Activated T-cell treated with anti-CD3 and anti-CD28 coated beads, Interleukin-2, amount 50 U/mL, for 24 hours (primary cell): Measurements from ENCODE around the gene SPEM2.

Experiments used
- DNase-seq: peaks from one replicate; pipeline ENCODE4 v3.0.0-alpha.2; 2020
- H3K27ac Mint-ChIP-seq: 2 replicates; pipeline ENCODE4 v1.8.0; 2020; ENCODE audit warnings: mild to moderate bottlenecking, mixed read lengths
- H3K27me3 Mint-ChIP-seq: 2 replicates; pipeline ENCODE4 v1.8.0; 2020; ENCODE audit warnings: mixed read lengths
- H3K36me3 Mint-ChIP-seq: 2 replicates; pipeline ENCODE4 v1.8.0; 2020; ENCODE audit warnings: low read depth, mixed read lengths
- H3K4me1 Mint-ChIP-seq: 2 replicates; pipeline ENCODE4 v1.8.0; 2020; ENCODE audit warnings: low read depth, mixed read lengths
- H3K4me3 Mint-ChIP-seq: 2 replicates; pipeline ENCODE4 v1.8.0; 2020; ENCODE audit warnings: mild to moderate bottlenecking, moderate library complexity, mixed read lengths
- H3K9me3 Mint-ChIP-seq: 2 replicates; pipeline ENCODE4 v1.8.0; 2020; ENCODE audit warnings: mixed read lengths

The SPEM2 gene

DNA sequence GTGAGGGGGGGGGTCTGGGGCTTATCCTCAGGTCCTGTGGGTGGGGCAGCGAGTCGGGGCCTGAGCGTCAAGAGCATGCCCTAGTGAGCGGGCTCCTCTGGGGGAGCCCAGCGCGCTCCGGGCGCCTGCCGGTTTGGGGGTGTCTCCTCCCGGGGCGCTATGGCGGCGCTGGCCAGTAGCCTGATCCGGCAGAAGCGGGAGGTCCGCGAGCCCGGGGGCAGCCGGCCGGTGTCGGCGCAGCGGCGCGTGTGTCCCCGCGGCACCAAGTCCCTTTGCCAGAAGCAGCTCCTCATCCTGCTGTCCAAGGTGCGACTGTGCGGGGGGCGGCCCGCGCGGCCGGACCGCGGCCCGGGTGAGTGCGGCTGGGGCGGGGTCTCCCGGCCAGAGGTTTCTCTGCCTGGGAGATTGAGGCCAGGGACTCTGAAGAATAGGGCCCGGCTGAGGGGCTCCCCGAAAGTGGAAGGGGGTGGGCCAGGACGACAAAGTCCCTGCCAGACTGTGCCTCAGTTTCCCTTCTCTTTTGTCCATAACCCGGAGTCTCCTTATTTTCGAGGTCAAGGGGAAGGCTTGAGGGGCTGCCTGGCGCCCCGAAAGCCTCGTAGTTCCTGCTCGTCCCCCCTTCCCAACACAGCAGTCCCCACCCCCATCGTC, 14.2 kb downstream of the SPEM2 start, which contains the start of gene FGF11:
Gene FGF11, plus strand, starts transcription at position 51 of the 651 bp plus-strand sequence. Its CDS starts 109 bp downstream, at position 160.
- Mint-ChIP-seq H3K27ac (no peak within 1 kb of the TSS), H3K4me3 (peak within 1 kb of the TSS; percentile 91), H3K36me3 (peaks cover 10% of the 10 kb centered on the region), H3K9me3 (no peaks in the 10 kb centered on the region), H3K4me1 (peaks cover 49% of the 10 kb centered on the region), H3K27me3 (peaks cover 57% of the 10 kb centered on the region)
- no peak for DNase-seq

- peaks cover 51% of the 10 kb centered on the region for H3K4me1 Mint-ChIP-seq
- peaks cover 63% of the 10 kb centered on the region for H3K27me3 Mint-ChIP-seq
- DNase-seq = peak; percentile 49
- no peaks in the 10 kb centered on the region for H3K9me3 Mint-ChIP-seq
- H3K4me3 Mint-ChIP-seq = peak overlapping the region; percentile 76
- H3K27ac Mint-ChIP-seq = no peak overlapping the region
- H3K36me3 Mint-ChIP-seq = peaks cover 9% of the 10 kb centered on the region
Observed at GRCh38 chr17:7440113-7440833, 14.9 kb downstream of the SPEM2 start.

DNA sequence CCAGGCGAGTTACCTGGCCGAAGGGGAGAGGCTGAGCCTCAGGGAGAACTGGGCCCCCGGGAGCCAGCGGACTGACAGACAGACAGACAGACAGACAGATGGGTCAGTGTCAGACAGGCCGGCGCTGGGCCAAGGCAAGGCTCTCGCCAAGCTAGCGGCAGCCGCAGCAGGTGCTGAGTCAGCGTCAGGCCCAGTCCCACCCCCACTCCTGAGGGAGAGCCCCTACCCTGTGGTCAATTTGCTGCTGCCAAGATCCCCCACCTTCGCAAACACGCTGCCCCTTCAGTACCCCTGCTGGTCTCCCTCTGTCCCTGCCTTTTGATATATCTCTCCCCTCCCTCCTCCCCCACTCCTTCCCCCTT, 15.4 kb downstream of the SPEM2 start:
- DNase-seq = peak; percentile 46
- peaks cover 68% of the 10 kb centered on the region for H3K27me3 Mint-ChIP-seq
- peaks cover 6% of the 10 kb centered on the region for H3K36me3 Mint-ChIP-seq
- peaks cover 53% of the 10 kb centered on the region for H3K4me1 Mint-ChIP-seq
- no peaks in the 10 kb centered on the region for H3K9me3 Mint-ChIP-seq
- no peak overlapping the region for H3K27ac Mint-ChIP-seq
- peak overlapping the region; percentile 76 for H3K4me3 Mint-ChIP-seq

GRCh38 chr17:7441266-7441665, 15.8 kb downstream of the SPEM2 start:
- Mint-ChIP-seq H3K27me3 (peaks cover 73% of the 10 kb centered on the region), H3K27ac (no peak overlapping the region), H3K9me3 (no peaks in the 10 kb centered on the region), H3K4me3 (no peak overlapping the region), H3K36me3 (peaks cover 6% of the 10 kb centered on the region), H3K4me1 (peaks cover 51% of the 10 kb centered on the region)
- DNase-seq = no peak

DNA sequence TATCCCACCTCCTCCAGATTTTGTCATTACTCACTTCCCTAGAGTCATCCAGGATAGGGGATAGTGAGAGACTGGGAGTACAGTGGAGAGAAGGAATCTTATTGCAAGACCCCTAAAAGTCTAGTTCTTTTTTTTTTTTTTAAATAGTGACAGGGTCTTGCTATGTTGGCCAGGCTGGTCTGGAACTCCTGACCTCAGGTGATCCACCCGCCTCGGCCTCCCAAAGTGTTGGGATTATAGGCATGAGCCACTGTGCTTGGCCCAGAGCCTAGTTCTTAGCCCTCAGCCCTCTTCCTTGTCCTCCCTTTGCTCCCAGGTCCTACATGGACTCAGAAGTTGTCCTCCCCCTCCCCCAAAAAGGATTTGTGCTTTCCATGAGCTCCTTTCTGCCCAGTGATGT, 16.7 kb downstream of the SPEM2 start:
- no peak overlapping the region for H3K4me3 Mint-ChIP-seq
- peaks cover 45% of the 10 kb centered on the region for H3K4me1 Mint-ChIP-seq
- H3K27ac Mint-ChIP-seq = no peak overlapping the region
- H3K27me3 Mint-ChIP-seq = peaks cover 82% of the 10 kb centered on the region
- no peaks in the 10 kb centered on the region for H3K9me3 Mint-ChIP-seq
- peaks cover 5% of the 10 kb centered on the region for H3K36me3 Mint-ChIP-seq
- no peak for DNase-seq

DNA sequence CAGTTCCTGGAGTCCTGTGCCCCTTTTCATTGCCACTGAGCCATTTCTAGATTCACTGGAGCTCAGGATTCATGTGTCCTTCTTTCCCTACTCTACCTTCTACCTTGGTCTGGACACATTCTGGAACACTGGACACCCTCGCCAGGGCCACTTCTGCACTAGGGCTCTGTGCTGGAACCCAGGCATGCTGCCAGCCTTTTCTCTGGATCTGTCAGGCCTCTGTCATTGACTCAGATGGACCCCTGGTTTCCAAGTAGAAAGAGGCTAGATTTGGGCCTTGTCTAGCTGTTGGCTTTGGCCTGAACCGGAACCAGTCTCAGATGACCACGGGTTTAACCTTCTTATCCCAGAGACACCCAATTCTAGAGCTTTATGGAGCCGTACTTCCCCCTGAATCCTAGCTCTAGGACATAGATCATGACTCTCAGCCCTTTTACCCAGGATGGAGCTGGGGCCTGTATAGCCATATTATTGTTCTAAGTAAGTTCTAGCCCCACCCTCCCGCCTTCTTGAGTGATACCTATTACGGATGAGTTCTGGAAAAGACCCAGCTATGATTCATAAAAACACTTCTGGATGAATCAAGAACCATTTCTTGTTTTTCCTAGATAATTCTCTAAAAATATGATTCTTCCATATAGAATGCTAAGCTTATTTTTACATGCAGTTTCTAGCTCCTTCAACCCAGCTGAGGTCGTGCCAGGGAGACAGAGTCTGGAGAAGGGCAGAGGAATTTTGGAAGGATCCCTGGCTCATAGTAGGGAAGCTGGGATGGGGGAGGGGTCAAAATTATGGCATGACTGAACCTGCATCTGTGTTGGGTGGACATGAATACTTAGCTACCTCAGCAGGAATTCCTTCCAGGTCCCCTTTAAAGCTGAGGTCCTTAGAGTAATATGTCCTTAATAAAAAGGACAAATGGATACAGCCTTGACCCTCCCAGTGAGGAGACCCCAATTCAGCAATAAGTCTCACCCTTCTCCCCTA, 18.4 kb downstream of the SPEM2 start:
- DNase-seq = no peak
- no peaks in the 10 kb centered on the region for H3K9me3 Mint-ChIP-seq
- H3K27me3 Mint-ChIP-seq = peaks cover 82% of the 10 kb centered on the region
- no peak overlapping the region for H3K27ac Mint-ChIP-seq
- peaks cover 31% of the 10 kb centered on the region for H3K4me1 Mint-ChIP-seq
- H3K4me3 Mint-ChIP-seq = no peak overlapping the region
- H3K36me3 Mint-ChIP-seq = no peaks in the 10 kb centered on the region

DNA sequence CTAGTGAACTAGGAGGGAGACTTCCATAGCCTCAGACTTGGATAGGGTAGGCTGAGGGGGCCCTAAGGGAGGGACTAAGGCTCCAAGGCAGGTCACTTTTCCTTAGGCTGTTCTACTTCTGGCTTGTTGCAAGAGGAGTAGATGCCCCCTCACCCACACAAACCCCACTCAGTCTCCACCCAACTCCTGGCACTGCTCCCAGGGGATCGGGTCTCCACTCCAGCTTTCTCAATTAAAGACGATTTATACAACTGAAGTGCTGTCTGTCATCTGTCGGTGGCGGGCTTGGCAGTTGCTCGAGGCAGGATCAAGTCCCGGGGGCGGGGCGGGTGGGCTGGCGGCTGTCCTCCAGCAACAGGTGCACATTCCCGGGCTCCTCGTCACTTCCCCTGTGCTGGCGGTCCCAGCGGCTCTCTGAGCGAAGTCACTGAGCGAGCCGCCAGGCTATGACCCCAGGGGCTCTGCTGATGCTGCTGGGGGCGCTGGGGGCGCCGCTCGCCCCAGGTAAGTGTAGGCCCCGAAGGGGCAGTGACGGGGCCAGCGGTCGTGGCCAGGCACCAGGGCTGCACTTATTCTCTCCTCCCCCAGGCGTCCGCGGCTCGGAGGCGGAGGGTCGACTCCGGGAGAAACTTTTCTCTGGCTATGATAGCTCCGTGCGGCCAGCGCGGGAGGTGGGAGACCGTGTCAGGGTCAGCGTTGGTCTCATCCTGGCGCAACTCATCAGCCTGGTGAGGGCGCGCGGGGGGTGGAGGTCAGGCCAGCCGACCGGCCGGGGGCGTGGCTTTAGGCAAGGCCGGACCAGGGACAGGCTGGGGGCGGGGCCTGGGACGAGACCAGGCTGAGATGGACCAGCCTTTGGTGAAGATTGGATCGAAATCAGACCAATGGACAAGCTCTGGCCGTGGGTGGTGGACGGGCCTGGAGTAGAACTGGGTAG, 19.5 kb downstream of the SPEM2 start, which contains the start of gene CHRNB1:
Gene CHRNB1, plus strand, starts transcription at position 380 of the 937 bp plus-strand sequence. Its CDS starts 67 bp downstream, at position 447.
- no peaks in the 10 kb centered on the region for H3K9me3 Mint-ChIP-seq
- H3K4me3 Mint-ChIP-seq = peak within 1 kb of the TSS; percentile 66
- H3K36me3 Mint-ChIP-seq = no peaks in the 10 kb centered on the region
- no peak within 1 kb of the TSS for H3K27ac Mint-ChIP-seq
- DNase-seq = peak; percentile 43
- H3K27me3 Mint-ChIP-seq = peaks cover 75% of the 10 kb centered on the region
- peaks cover 25% of the 10 kb centered on the region for H3K4me1 Mint-ChIP-seq

GRCh38 chr17:7445619-7445968, 20.2 kb downstream of the SPEM2 start:
- peaks cover 19% of the 10 kb centered on the region for H3K4me1 Mint-ChIP-seq
- peaks cover 69% of the 10 kb centered on the region for H3K27me3 Mint-ChIP-seq
- peak overlapping the region; percentile 66 for H3K4me3 Mint-ChIP-seq
- no peaks in the 10 kb centered on the region for H3K9me3 Mint-ChIP-seq
- no peaks in the 10 kb centered on the region for H3K36me3 Mint-ChIP-seq
- H3K27ac Mint-ChIP-seq = no peak overlapping the region
- DNase-seq = peak; percentile 46

- Mint-ChIP-seq H3K27ac (no peak overlapping the region), H3K4me3 (no peak overlapping the region), H3K9me3 (no peaks in the 10 kb centered on the region), H3K36me3 (no peaks in the 10 kb centered on the region), H3K4me1 (peaks cover 16% of the 10 kb centered on the region), H3K27me3 (peaks cover 42% of the 10 kb centered on the region)
- DNase-seq = no peak
Observed at GRCh38 chr17:7448461-7448860, 23.0 kb downstream of the SPEM2 start.

GRCh38 chr17:7459961-7460545, 34.6 kb downstream of the SPEM2 start:
- no peaks in the 10 kb centered on the region for H3K27me3 Mint-ChIP-seq
- no peaks in the 10 kb centered on the region for H3K9me3 Mint-ChIP-seq
- H3K4me1 Mint-ChIP-seq = peaks cover 17% of the 10 kb centered on the region
- H3K36me3 Mint-ChIP-seq = peaks cover 38% of the 10 kb centered on the region
- H3K4me3 Mint-ChIP-seq = no peak overlapping the region
- no peak overlapping the region for H3K27ac Mint-ChIP-seq
- no peak for DNase-seq

DNA sequence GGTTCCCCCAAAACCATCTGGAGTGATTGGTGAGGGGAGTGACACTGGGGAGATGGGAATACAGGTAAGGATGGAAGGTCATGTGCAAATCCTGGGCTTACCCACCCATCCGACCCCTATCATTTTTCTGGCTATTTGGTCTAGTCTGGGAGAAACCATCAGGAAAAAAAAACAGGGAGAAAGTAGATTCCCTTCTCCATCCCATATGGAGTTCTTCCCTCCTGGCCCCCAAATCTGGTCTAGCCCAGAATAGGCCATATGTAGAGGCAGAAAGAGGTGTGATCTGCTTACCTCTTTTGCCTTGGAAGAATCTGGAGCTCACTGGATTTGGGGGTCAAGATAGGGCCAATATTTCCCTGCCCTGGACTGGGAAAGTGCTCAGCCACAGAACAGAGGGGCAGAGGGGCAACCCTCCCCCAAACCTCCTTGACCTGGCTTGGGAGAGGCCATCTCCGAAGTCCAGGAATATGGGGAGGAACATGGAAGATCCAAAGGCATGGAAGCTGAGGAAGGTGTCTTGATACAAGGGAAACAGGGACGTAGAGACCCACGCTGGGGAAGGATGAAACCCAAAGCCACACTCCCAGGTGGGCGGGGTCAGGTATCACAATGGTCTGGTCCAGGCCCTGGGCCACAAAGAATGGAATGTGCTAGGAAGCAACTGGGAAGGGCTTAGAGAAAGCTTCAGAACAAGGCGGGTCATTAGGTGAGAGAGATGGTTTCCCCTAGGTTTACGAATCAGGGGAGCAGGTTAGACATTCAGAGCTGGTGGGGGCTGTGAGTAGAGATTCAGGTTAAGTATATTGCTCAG, 35.6 kb downstream of the SPEM2 start:
- Mint-ChIP-seq H3K27ac (no peak overlapping the region), H3K27me3 (no peaks in the 10 kb centered on the region), H3K36me3 (peaks cover 35% of the 10 kb centered on the region), H3K4me3 (no peak overlapping the region), H3K9me3 (no peaks in the 10 kb centered on the region), H3K4me1 (peaks cover 13% of the 10 kb centered on the region)
- no peak for DNase-seq

DNA sequence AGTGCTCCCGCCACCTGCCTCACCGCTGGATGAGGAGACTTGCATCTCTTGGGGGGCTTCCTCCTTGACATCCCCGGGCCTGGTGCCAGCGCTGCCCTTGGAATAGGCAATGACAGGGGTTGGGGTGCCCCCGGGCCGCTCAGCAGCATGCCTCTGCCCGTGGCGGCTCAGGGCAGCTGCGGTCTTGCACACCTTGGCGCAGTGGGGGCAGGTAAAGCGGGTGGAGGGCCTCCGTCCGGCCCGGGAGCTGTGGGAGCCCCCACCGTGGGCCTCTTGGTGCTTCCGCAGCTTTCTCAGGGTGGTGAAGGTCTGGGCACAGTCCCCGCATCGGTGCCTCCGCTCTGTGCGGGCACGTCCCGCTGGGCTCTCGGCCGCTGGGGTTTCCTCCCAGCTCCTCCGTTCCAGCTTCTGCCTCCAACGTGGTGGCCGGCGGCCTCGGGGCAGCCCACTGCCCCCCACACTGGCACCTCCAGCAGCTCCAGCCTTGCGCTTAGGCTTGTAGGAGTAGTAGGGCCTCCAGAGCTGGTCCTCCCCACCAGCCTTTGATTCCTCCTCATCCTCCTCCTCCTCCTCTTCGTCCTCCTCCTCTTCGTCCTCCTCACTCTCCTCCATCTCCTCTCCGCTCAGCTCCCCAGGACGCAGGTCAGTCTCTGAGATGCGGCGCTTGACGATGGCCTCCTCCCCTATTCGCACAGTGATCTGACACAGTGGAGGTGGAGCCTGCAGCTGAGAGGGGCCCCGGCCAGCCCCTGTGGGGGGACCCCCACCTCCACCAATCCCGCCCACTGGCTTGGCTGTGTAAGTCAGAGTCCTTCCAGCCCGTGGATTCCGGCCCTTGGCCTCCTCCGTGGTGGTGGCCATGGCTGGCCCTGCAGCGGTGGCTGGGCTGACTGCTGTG, 37.3 kb downstream of the SPEM2 start:
- H3K4me3 Mint-ChIP-seq = no peak overlapping the region
- peaks cover 13% of the 10 kb centered on the region for H3K4me1 Mint-ChIP-seq
- no peak overlapping the region for H3K27ac Mint-ChIP-seq
- no peak for DNase-seq
- H3K9me3 Mint-ChIP-seq = no peaks in the 10 kb centered on the region
- H3K36me3 Mint-ChIP-seq = peaks cover 43% of the 10 kb centered on the region
- no peaks in the 10 kb centered on the region for H3K27me3 Mint-ChIP-seq
